Endothelial cell of umbilical vein (primary cell): ENCODE measurements around the gene MYO1A. TPM values are rescaled to one million over a fixed set of nuclear protein-coding genes. Genes with fewer than 3 reads are reported as not detected.

Experiments
- BruUV-seq: library from RNA; stranded (reverse); fragments of 400-500 nt; replicated peaks from 2 replicates; lab custom pipeline; 2021; lab: Mats Ljungman, UMichigan
- CTCF ChIA-PET: fragments of 300-600, 350-600 bp; sonication (Branson Sonifier 250); formaldehyde crosslinking; loops from one replicate; lab custom pipeline; 2021; ENCODE audit warnings: antibody characterized with exemption, inconsistent platforms; lab: Charles Lee
- POLR2A ChIA-PET: fragments of 300-600, 350-600 bp; sonication (Branson Sonifier 250); formaldehyde crosslinking; loops from one replicate; lab custom pipeline; 2021; ENCODE audit warnings: antibody characterized with exemption, inconsistent platforms; lab: Charles Lee
- DNase-seq: peaks from one replicate; pipeline ENCODE4 v3.0.0-alpha.2; 2011; ENCODE audit warnings: low read depth, low spot score
- FAIRE-seq: peaks from 2 replicates; lab custom pipeline; 2011; peaks lifted over from hg19 to GRCh38; lab: Jason Lieb, UNC
- H2AFZ ChIP-seq: 2 replicates; pipeline ENCODE4 v1.6.0; 2012; ENCODE audit warnings: low read depth, low read length, control low read depth, inconsistent platforms
- H3K27ac ChIP-seq: 2 replicates; pipeline ENCODE4 v1.5.1; 2011; ENCODE audit warnings: low read depth, mild to moderate bottlenecking, control low read depth, low read length, moderate library complexity; ENCODE audit not compliant: insufficient read depth
- H3K27me3 ChIP-seq, 2 experiments: 2 replicates each; pipeline versions ENCODE4 v1.6.0 to v1.6.1; 2011; ENCODE audit warnings: low read length in 2 of 2, mixed read lengths in 1 of 2; ENCODE audit not compliant: control insufficient read depth in 2 of 2, insufficient read depth in 2 of 2
- H3K36me3 ChIP-seq, 2 experiments: 2 replicates in 1 of 2; 3 replicates in 1 of 2; pipeline ENCODE4 v1.5.1; 2011; ENCODE audit warnings: low read length in 2 of 2, mild to moderate bottlenecking in 1 of 2, moderate library complexity in 1 of 2; ENCODE audit not compliant: control insufficient read depth in 2 of 2, insufficient read depth in 2 of 2; ENCODE audit errors: extremely low read depth in 1 of 2
- H3K4me1 ChIP-seq: 3 replicates; pipeline ENCODE4 v1.5.1; 2011; ENCODE audit warnings: mild to moderate bottlenecking, low read length; ENCODE audit not compliant: control insufficient read depth, insufficient read depth; ENCODE audit errors: extremely low read depth
- H3K4me2 ChIP-seq: 2 replicates; pipeline ENCODE4 v1.6.1; 2011; ENCODE audit warnings: low read length, control low read depth, mixed read lengths; ENCODE audit not compliant: insufficient read depth
- H3K4me3 ChIP-seq, 3 experiments: fragments of 200-600 bp in 1 of 3; sonication (generic), shearing (Covaris generic) in 1 of 3; replicated peaks in 1 of 3; 2 replicates each; pipeline ENCODE4 v1.5.1; 2011 to 2016; ENCODE audit warnings: control low read depth in 3 of 3, low read length in 3 of 3, mild to moderate bottlenecking in 2 of 3, inconsistent platforms in 1 of 3, low read depth in 1 of 3, moderate library complexity in 1 of 3; ENCODE audit not compliant: insufficient read depth in 1 of 3
- H3K79me2 ChIP-seq: 2 replicates; pipeline ENCODE4 v1.6.0; 2012; ENCODE audit warnings: low read length, inconsistent platforms; ENCODE audit not compliant: control insufficient read depth, insufficient read depth
- H3K9ac ChIP-seq: replicated peaks from 2 replicates; pipeline ENCODE3; 2011; ENCODE audit warnings: low read length, control low read depth; ENCODE audit not compliant: insufficient read depth; ENCODE audit errors: extremely low read depth
- H3K9me1 ChIP-seq: replicated peaks from 3 replicates; pipeline ENCODE4 v1.6.0; 2011; ENCODE audit warnings: mild to moderate bottlenecking, low read length; ENCODE audit not compliant: control insufficient read depth, insufficient read depth; ENCODE audit errors: extremely low read depth
- H3K9me3 ChIP-seq: replicated peaks from 2 replicates; pipeline ENCODE4 v1.5.1; 2012; ENCODE audit warnings: low read length, inconsistent platforms; ENCODE audit not compliant: control insufficient read depth, insufficient read depth
- H4K20me1 ChIP-seq: replicated peaks from 2 replicates; pipeline ENCODE3; 2011; ENCODE audit warnings: mild to moderate bottlenecking, low read length; ENCODE audit not compliant: control insufficient read depth, insufficient read depth; ENCODE audit errors: extremely low read depth
- CTCF ChIP-seq, 2 donors: IDR thresholded peaks; 1 replicate in 1 of 2; 2 replicates in 1 of 2; pipeline ENCODE4 v1.5.1; 2011; ENCODE audit warnings: low read length in 2 of 2, mild to moderate bottlenecking in 2 of 2, moderate library complexity in 2 of 2, control low read depth in 1 of 2, inconsistent platforms in 1 of 2, low read depth in 1 of 2; ENCODE audit not compliant: insufficient read depth in 1 of 2; ENCODE audit errors: extremely low read depth in 1 of 2
- EZH2 ChIP-seq: IDR thresholded peaks from 2 replicates; pipeline ENCODE4 v1.6.1; 2012; ENCODE audit warnings: borderline replicate concordance, low read depth, mild to moderate bottlenecking, moderate library complexity, low read length, inconsistent platforms; ENCODE audit not compliant: severe bottlenecking
- FOS ChIP-seq: IDR thresholded peaks from 2 replicates; pipeline ENCODE4 v1.6.1; 2011; ENCODE audit warnings: mild to moderate bottlenecking, low read length, moderate library complexity, borderline replicate concordance; ENCODE audit not compliant: insufficient read depth
- GATA2 ChIP-seq: IDR thresholded peaks from 2 replicates; pipeline ENCODE4 v1.7.0; 2011; ENCODE audit warnings: low read depth, mild to moderate bottlenecking, moderate library complexity, mixed read lengths, low read length; ENCODE audit not compliant: insufficient read length, insufficient read depth
- JUN ChIP-seq: IDR thresholded peaks from 2 replicates; pipeline ENCODE4 v1.6.1; 2011; ENCODE audit warnings: borderline replicate concordance, low read depth; ENCODE audit not compliant: insufficient read length, insufficient read depth
- MAX ChIP-seq: IDR thresholded peaks from 2 replicates; pipeline ENCODE4 v1.6.1; 2011; ENCODE audit not compliant: insufficient read depth, insufficient read length
- MYC ChIP-seq: IDR thresholded peaks from one replicate; pipeline ENCODE4 v1.6.1; 2011; ENCODE audit warnings: mild to moderate bottlenecking, low read depth, low read length
- POLR2A ChIP-seq: IDR thresholded peaks from 2 replicates; pipeline ENCODE4 v1.6.1; 2012; ENCODE audit warnings: low read depth, mild to moderate bottlenecking, control low read depth, low read length
- POLR2AphosphoS5 ChIP-seq: IDR thresholded peaks from 2 replicates; pipeline ENCODE4 v1.6.1; 2012; ENCODE audit warnings: low read depth, mild to moderate bottlenecking, control low read depth, low read length, moderate library complexity; ENCODE audit not compliant: insufficient read depth
- dilution Hi-C: fragments of 300-500 bp; cut with MboI; formaldehyde crosslinking; loops from one replicate; pipeline ENCODE4 v1.15.0; 2019; ENCODE audit warnings: low sequenced_read_pairs; ENCODE audit not compliant: extremely low pct_ligation_motif_present
- intact Hi-C: fragments of 100-400 bp; cut with micrococcal nuclease; formaldehyde crosslinking; loops from one replicate; pipeline ENCODE4 v1.10.0; 2022
- polyA plus RNA-seq, 4 experiments: library from polyadenylated mRNA; depleted of rRNA in 3 of 4; stranded (reverse) in 3 of 4; unstranded in 1 of 4; fragments of >200 nt; gene quantifications; 2 replicates each; pipeline versions ENCODE4 v1.2.1 to v1.2.3, GENCODE V29; 2011 to 2012; ENCODE audit warnings: missing spikeins in 1 of 4
- total RNA-seq: library from RNA; stranded (reverse); gene quantifications from 2 replicates; pipeline ENCODE4 v1.2.3, GENCODE V29; 2021

The MYO1A gene
- total and polyA plus RNA-seq, 2 donors (not counting 3 experiments of a cell fraction or from before 2014, with no cell fraction given) = not detected

- CTCF ChIA-PET = interaction anchor here (1.4 kb wide), 1 partner anchor 159 kb away, joined by 4 read pairs; no protein-coding TSS in a partner anchor
- H4K20me1 ChIP-seq = no peaks in the 10 kb centered on the region
- FAIRE-seq = no peak
Observed at GRCh38 chr12:56999456-56999855, 50.5 kb downstream of the MYO1A start.

More at GRCh38 chr12:56999456-56999855, 50.5 kb downstream of the MYO1A start:
- no peak overlapping the region for H3K4me2 ChIP-seq
- H2AFZ ChIP-seq = no peak overlapping the region
- POLR2A ChIA-PET = no interaction called here
- peaks cover 0 to 30% of the 10 kb centered on the region in 2 experiments for H3K36me3 ChIP-seq
- H3K4me3 ChIP-seq = no peak overlapping the region
- H3K4me1 ChIP-seq = no peaks in the 10 kb centered on the region
- no peak for DNase-seq
- intact Hi-C loops = no loop called here
- dilution Hi-C loops = no loop called here
- H3K9me3 ChIP-seq = no peaks in the 10 kb centered on the region
- no peak overlapping the region for H3K27ac ChIP-seq
- H3K9me1 ChIP-seq = no peaks in the 10 kb centered on the region
- no peak overlapping the region for H3K9ac ChIP-seq
- H3K27me3 ChIP-seq = no peaks in the 10 kb centered on the region
- H3K79me2 ChIP-seq = peaks cover 4% of the 10 kb centered on the region
- BruUV-seq = no TSS peak
- TF ChIP-seq FOS (no peak), GATA2 (no peak), EZH2 (no peak), CTCF (IDR thresholded peaks at IDR 0.05; ENCODE audit: extremely low read depth in 1 of 2, insufficient read depth in 1 of 2, low read depth in 1 of 2, low read length in 2 of 2) (no peak), MYC (no peak), POLR2AphosphoS5 (no peak), JUN (no peak), POLR2A (no peak), MAX (no peak)
